Heart right ventricle (tissue), 16 donors: Measurements from ENCODE around the gene RASAL2. TPM values are rescaled to one million over a fixed set of nuclear protein-coding genes. Genes with fewer than 3 reads are reported as not detected.

Source experiments
- ATAC-seq, 8 donors: fragments of 200-7000 bp; cut with Tn5 transposase; one replicate each; pipeline ENCODE4 v1.9.1; 2020; ENCODE audit warnings: mild to moderate bottlenecking in 8 of 8, moderate library complexity in 8 of 8, moderate number of reproducible peaks in 1 of 8
- DNase-seq, 2 donors: peaks; one replicate each; pipeline ENCODE4 v3.0.0-alpha.2; 2020
- H3K27ac ChIP-seq, 10 donors: fragments of 200-600 bp; sonication (generic) in 2 of 10; one replicate each; pipeline versions ENCODE4 v1.5.0 to v1.8.0; 2020 to 2022; ENCODE audit warnings: mild to moderate bottlenecking in 3 of 10
- H3K27me3 ChIP-seq, 7 donors: fragments of 200-600 bp; one replicate each; pipeline ENCODE4 v1.8.0; 2021 to 2022; ENCODE audit warnings: mild to moderate bottlenecking in 2 of 7
- H3K36me3 ChIP-seq, 9 donors: fragments of 200-600 bp; sonication (generic) in 1 of 9; one replicate each; pipeline versions ENCODE4 v1.5.0 to v1.8.0; 2020 to 2022; ENCODE audit warnings: mild to moderate bottlenecking in 2 of 9
- H3K4me1 ChIP-seq, 9 donors: fragments of 200-600 bp; sonication (generic) in 1 of 9; one replicate each; pipeline versions ENCODE4 v1.5.0 to v1.8.0; 2020 to 2022; ENCODE audit warnings: mild to moderate bottlenecking in 4 of 9
- H3K4me3 ChIP-seq, 10 donors: fragments of 200-600 bp; sonication (generic) in 2 of 10; one replicate each; pipeline versions ENCODE4 v1.5.0 to v1.8.0; 2020 to 2022; ENCODE audit warnings: mild to moderate bottlenecking in 7 of 10, moderate library complexity in 2 of 10
- H3K9me3 ChIP-seq, 11 donors: fragments of 200-600 bp in 10 of 11; sonication (generic) in 2 of 11; one replicate each; pipeline versions ENCODE4 v1.5.0 to v1.8.0; 2013 to 2022; ENCODE audit warnings: mild to moderate bottlenecking in 2 of 11, control low read depth in 1 of 11, moderate library complexity in 1 of 11
- CTCF ChIP-seq, 9 donors: fragments of 200-600 bp; sonication (generic) in 2 of 9; IDR thresholded peaks; one replicate each; pipeline versions ENCODE4 v1.5.0 to v1.8.0; 2021 to 2022; ENCODE audit warnings: antibody characterized with exemption in 9 of 9, mild to moderate bottlenecking in 5 of 9, moderate library complexity in 1 of 9
- WGBS, 2 donors: extraction: QIAGEN DNeasy Blood & Tissue Kit; methylation state at CpG; one replicate each; pipeline ENCODE4 v1.1.7; 2013; ENCODE audit warnings: inconsistent platforms in 1 of 2; 5-methylcytosine and 5-hydroxymethylcytosine counted together
- intact Hi-C, 10 donors: fragments of 100-400 bp; cut with DNase I; formaldehyde crosslinking; loops; one replicate each; pipeline versions ENCODE4 v1.11.1 to v1.14.2; 2022
- polyA plus RNA-seq, 2 donors: library from polyadenylated mRNA; stranded (reverse); fragments of 200-250 nt; gene quantifications; one replicate each; pipeline ENCODE4 v1.2.3, GENCODE V29; 2013
- total RNA-seq, 10 donors: library from RNA; stranded (reverse); fragmentation: NEBNext Ultra II Directional in 3 of 10; extraction: Animal tissue kit (Norgen Biotek cat#: 25700) in 3 of 10; gene quantifications; one replicate each; pipeline versions ENCODE4 v1.2.1 to v1.2.4, GENCODE V29; 2021 to 2023
- donor health status: Arrhythmogenic right ventricular cardiomyopathy.
- donor health status: ischemic (EF 13 %, LVEDD 7.1; RV severe dilation, severe dysfunction).
- donor health status: healthy with polysubstance abuse.
- donor health status: DM: no; HTN: yes; CAD: no.
- donor health status: DM: no; HTN: no; CAD: no.
- donor health status: ischemic (EF 25% LVEDD 6.9; RV normal size, moderate dysfunction).
- donor health status: ischemic (EF 25% LVEDD 5.7; RV mildly dilated, moderate dysfunction).
- donor health status: healthy.
- donor health status: DM: yes; HTN: yes; CAD: no.
- donor health status: Ischemic cardiomyopathy.
- donor health status: ischemic (EF 35%, LVEDD 5.7; RV mildly dilated, moderate dysfunction).
- donor health status: nonischemic (EF 11% LVEDD 7.7; RV severe dilation, severe dysfunction).
- donor health status: DM: yes; HTN: yes; CAD: no.
- donor health status: PGD.
- donor health status: ischemic (EF 29% LVEDD 5.4; RV normal size, mild dysfunction).
- donor health status: nonischemic (EF 23%, LVEDD 6.1; RV moderate dilation, normal function).

Gene RASAL2
- total and polyA plus RNA-seq, 12 donors, result 3.5 to 59.8 (median 36.2) TPM

- Histone ChIP-seq H3K27me3 (no peaks in the 10 kb centered on the region), H3K9me3 (no peaks in the 10 kb centered on the region), H3K36me3 (peaks cover 0 to 29% (median 9%) of the 10 kb centered on the region in 9 donors), H3K27ac (no peak overlapping the region), H3K4me3 (no peak overlapping the region), H3K4me1 (peaks cover 0 to 18% (median 4%) of the 10 kb centered on the region in 9 donors)
- 95 to 97% methylated on average over 2 of the region's 2 CpGs for WGBS, 2 donors
- DNase-seq (no peak), ATAC-seq (no peak)
- TF ChIP-seq CTCF (IDR thresholded peaks at IDR 0.05), result no peak
- intact Hi-C loops, result no loop called here
Observed at GRCh38 chr1:178436899-178437298, 343.0 kb downstream of the RASAL2 start.

GRCh38 chr1:178438432-178438831 lies 344.5 kb downstream of the RASAL2 start:
- H3K36me3 ChIP-seq, result peaks cover 0 to 45% (median 13%) of the 10 kb centered on the region in 9 donors
- ATAC-seq (no peak), DNase-seq (no peak)
- H3K4me3 ChIP-seq, result no peak overlapping the region
- WGBS, 2 donors, result 33 to 47% methylated on average over 2 of the region's 2 CpGs
- no peak overlapping the region for H3K27ac ChIP-seq
- no peak for TF ChIP-seq CTCF (IDR thresholded peaks at IDR 0.05)
- H3K27me3 ChIP-seq, result no peaks in the 10 kb centered on the region
- intact Hi-C loops, result no loop called here
- H3K9me3 ChIP-seq, result no peaks in the 10 kb centered on the region
- H3K4me1 ChIP-seq, result peaks cover 0 to 18% (median 4%) of the 10 kb centered on the region in 9 donors

GRCh38 chr1:178442925-178443324 lies 349.0 kb downstream of the RASAL2 start:
- H3K27ac ChIP-seq, result no peak overlapping the region

GRCh38 chr1:178450871-178451270 lies 357.0 kb downstream of the RASAL2 start:
- no peak overlapping the region for H3K4me3 ChIP-seq
- no peak overlapping the region for H3K27ac ChIP-seq
- no peak for TF ChIP-seq CTCF (IDR thresholded peaks at IDR 0.05)
- WGBS, 2 donors, result 96 to 97% methylated on average over 6 of the region's 6 CpGs
- H3K27me3 ChIP-seq, result no peaks in the 10 kb centered on the region
- ATAC-seq (no peak), DNase-seq (no peak)
- peaks cover 0 to 81% (median 6%) of the 10 kb centered on the region in 9 donors for H3K36me3 ChIP-seq
- intact Hi-C loops, result no loop called here
- H3K9me3 ChIP-seq, result no peaks in the 10 kb centered on the region
- H3K4me1 ChIP-seq, result no peaks in the 10 kb centered on the region

More at GRCh38 chr1:178442925-178443324, 349.0 kb downstream of the RASAL2 start:
- 91 to 95% methylated on average over 3 of the region's 3 CpGs for WGBS, 2 donors
- H3K4me1 ChIP-seq, result peaks cover 0 to 5% (median 0%) of the 10 kb centered on the region in 9 donors
- no peak for TF ChIP-seq CTCF (IDR thresholded peaks at IDR 0.05)
- peaks cover 0 to 84% (median 18%) of the 10 kb centered on the region in 9 donors for H3K36me3 ChIP-seq
- H3K27me3 ChIP-seq, result no peaks in the 10 kb centered on the region
- H3K4me3 ChIP-seq, result no peak overlapping the region
- no peaks in the 10 kb centered on the region for H3K9me3 ChIP-seq
- ATAC-seq (no peak), DNase-seq (no peak)
- intact Hi-C loops, result no loop called here
